ENCODE results near the gene PRKAA2.

The PRKAA2 gene

GRCh38 chr1:56686169-56686568 is 41.1 kb downstream of the PRKAA2 start:
- ChIA-PET POLR2A (no interaction called here), CTCF (no interaction called here)
- DNase-seq (ENCODE audit: extremely low spot score) = no peak
- TF ChIP-seq, protein P1, sequence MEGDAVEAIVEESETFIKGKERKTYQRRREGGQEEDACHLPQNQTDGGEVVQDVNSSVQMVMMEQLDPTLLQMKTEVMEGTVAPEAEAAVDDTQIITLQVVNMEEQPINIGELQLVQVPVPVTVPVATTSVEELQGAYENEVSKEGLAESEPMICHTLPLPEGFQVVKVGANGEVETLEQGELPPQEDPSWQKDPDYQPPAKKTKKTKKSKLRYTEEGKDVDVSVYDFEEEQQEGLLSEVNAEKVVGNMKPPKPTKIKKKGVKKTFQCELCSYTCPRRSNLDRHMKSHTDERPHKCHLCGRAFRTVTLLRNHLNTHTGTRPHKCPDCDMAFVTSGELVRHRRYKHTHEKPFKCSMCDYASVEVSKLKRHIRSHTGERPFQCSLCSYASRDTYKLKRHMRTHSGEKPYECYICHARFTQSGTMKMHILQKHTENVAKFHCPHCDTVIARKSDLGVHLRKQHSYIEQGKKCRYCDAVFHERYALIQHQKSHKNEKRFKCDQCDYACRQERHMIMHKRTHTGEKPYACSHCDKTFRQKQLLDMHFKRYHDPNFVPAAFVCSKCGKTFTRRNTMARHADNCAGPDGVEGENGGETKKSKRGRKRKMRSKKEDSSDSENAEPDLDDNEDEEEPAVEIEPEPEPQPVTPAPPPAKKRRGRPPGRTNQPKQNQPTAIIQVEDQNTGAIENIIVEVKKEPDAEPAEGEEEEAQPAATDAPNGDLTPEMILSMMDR (IDR thresholded peaks at IDR 0.05; ENCODE audit: control extremely low read depth, extremely low read depth, low read depth, missing control alignments) = no peak

GRCh38 chr1:56688522-56689026 is 43.5 kb downstream of the PRKAA2 start:
- TF ChIP-seq, protein P1 (IDR thresholded peaks at IDR 0.05; ENCODE audit: control extremely low read depth, extremely low read depth, low read depth, missing control alignments) = no peak
- CTCF ChIA-PET = interaction anchor here (0.7 to 1.2 kb wide), 3 partner anchors 9 to 143 kb away, joined by 3 to 4 read pairs (median 4); no protein-coding TSS in a partner anchor
- POLR2A ChIA-PET = no interaction called here
- peak; percentile 16 for DNase-seq (ENCODE audit: extremely low spot score)

DNA sequence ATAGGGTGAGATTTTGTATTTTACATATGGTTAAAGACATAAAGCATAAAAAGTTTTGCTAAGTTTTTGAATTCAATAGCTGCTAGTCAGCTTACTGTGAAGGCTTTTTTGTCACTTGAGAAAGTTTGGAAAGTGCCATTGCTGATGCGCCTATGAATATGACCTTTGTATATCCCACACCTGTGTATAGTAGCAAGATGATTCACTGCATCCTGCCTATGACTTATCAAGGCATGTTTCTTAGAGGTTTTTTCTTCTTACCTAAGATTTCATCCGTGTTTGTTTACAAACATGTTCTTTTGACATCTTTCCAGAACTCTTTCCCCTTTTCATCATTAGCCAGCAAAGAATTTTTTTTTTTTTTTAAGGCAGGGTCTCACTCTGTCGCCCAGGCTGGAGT is 51.5 kb downstream of the PRKAA2 start:
- ChIA-PET POLR2A (no interaction called here), CTCF (no interaction called here)
- TF ChIP-seq, protein P1 (IDR thresholded peaks at IDR 0.05; ENCODE audit: control extremely low read depth, extremely low read depth, low read depth, missing control alignments) = no peak
- DNase-seq (ENCODE audit: extremely low spot score) = no peak

DNA sequence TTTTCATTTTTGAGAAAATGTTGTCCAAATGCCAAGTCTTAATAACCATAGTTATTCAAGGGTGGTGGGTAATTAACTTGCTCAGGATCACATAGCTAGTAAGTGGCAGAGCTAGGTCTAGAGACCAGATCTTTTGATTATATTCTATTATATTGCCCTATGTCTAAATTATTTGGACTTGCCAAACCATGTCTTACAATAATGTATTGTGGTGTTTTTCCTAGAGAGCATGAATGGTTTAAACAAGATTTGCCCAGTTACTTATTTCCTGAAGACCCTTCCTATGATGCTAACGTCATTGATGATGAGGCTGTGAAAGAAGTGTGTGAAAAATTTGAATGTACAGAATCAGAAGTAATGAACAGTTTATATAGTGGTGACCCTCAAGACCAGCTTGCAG is 58.6 kb downstream of the PRKAA2 start:
- ChIA-PET POLR2A (no interaction called here), CTCF (interaction anchor here (0.9 kb wide), 1 partner anchor 19 kb away, joined by 3 read pairs; no protein-coding TSS in a partner anchor)
- TF ChIP-seq, protein P1 (IDR thresholded peaks at IDR 0.05; ENCODE audit: control extremely low read depth, extremely low read depth, low read depth, missing control alignments) = no peak
- no peak for DNase-seq (ENCODE audit: extremely low spot score)

GRCh38 chr1:56707379-56707778 is 62.3 kb downstream of the PRKAA2 start:
- CTCF ChIA-PET = no interaction called here

GRCh38 chr1:56709269-56709880 is 64.3 kb downstream of the PRKAA2 start:
- ChIA-PET POLR2A (no interaction called here), CTCF (interaction anchor here (0.8 to 2.6 kb wide), 13 partner anchors 9 to 1426 kb away, joined by 3 to 20 read pairs (median 4); no protein-coding TSS in a partner anchor)
- TF ChIP-seq, protein P1 (IDR thresholded peaks at IDR 0.05; ENCODE audit: control extremely low read depth, extremely low read depth, low read depth, missing control alignments) = peak; percentile 29
- DNase-seq (ENCODE audit: extremely low spot score) = peak; percentile 17

More at GRCh38 chr1:56707379-56707778, 62.3 kb downstream of the PRKAA2 start:
- DNase-seq (ENCODE audit: extremely low spot score) = no peak
- TF ChIP-seq, protein P1 (IDR thresholded peaks at IDR 0.05; ENCODE audit: control extremely low read depth, extremely low read depth, low read depth, missing control alignments) = no peak
- POLR2A ChIA-PET = no interaction called here
